HG03571 (cell line): Measurements from ENCODE around the gene BIN2.
"Not testable (repeated sequence)": the region's sequence is repeated elsewhere in the genome, so short reads cannot be mapped to it uniquely, and the experiment has no call there.

Experiments used
- ATAC-seq: cut with Tn5 transposase; IDR thresholded peaks from one replicate; pipeline ENCODE4 v1.9.1; 2021; ENCODE audit not compliant: unreplicated experiment

Gene BIN2

GRCh38 chr12:51318057-51318806, 5.7 kb downstream of the BIN2 start:
- ATAC-seq = not testable (repeated sequence)

DNA sequence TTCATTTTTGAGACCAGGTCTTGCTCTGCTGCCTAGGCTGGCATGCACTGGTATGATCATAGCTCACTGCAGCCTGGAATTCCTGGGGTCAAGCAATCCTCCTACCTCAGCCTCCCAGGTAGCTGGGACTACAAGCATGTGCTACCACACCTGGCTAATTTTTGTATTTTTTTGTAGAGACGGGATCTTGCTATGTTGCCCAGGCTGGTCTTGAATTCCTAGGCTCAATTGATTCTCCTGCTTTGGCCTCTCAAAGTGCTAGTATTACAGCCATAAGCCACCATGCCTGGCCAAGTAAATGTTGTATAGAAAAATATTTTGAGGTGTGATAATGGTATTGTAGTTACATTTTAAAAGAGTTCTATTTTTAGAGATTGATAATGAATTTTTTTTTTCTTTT, 12.6 kb downstream of the BIN2 start:
- no peak for ATAC-seq

DNA sequence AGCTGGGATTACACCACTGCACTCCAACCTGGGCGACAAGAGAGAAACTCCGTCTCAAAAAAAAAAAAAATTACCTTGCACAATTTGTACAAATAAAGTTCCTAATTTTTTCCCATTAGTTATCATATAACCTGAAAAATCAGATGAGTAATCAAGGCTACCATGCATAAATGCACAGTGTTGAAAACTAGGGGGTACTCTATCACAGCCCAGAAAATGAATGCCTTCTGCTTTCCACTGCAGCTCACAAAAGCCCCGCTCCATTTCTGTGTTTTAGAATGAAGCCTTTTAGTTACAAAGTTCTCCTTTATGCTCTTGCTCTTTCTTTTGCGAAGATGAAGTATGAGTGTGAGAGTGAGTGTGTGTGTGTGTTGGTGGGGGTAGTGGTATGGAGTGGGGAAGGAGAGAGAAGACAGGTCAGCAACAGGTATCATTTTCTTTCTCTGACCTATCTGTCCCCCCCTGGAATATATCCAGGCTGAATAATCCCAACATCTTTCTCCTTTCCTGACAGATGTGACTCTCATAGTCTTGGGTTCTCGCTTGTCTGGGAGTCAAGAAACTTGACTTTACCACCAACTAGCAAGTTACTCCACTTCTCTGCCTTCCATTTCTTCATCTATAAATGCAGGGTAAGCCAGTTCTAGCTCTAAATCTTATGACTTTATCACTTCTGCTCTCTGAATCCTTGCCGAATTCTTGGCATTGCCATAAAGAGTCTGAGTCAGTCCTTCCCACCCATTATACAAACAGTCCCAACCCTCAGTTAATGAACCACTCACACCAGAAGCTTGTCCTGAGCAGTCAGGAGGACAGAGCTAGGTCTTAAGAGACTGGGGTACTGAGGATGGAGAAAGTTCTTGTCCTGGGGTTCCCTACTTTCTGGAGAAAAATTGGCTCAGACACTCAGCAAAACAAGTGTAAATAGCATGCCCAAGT, 16.1 kb downstream of the BIN2 start:
- no peak for ATAC-seq

DNA sequence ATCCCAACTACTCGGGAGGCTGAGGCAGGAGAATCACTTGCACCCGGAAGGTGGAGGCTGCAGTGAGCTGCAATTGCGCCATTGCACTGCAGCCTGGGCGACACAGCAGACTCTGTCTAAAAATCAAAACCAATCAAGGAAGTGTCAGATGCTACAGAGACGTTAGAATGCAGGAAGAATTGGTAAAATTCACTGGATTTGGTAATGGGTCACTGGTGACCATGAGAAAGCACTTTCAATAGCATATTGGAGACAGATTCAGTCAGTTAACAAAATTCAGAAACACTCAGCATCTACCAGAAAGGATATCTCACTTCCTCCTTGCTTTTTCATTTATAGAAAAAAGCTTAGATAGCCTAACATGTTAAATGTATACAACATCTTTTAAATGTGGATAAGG, 17.5 kb downstream of the BIN2 start:
- no peak for ATAC-seq

DNA sequence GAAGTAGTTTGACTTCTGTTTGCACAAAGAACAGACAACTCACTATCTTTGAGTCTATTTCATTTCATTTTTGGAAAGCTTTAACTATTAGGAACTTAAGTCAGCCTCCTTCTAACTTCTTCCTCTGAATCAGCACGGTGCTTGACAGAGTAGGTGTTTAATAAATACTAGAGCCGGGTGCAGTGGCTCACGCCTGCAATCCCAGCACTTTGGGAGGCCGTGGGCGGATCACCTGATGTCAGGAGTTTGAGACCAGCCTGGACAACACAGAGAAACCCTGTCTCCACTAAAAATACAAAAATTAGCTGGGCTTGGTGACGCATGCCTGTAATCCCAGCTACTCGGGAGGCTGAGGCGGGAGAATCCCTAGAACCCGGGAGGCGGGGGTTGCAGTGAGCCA, 23.2 kb downstream of the BIN2 start:
- not testable (repeated sequence) for ATAC-seq

GRCh38 chr12:51295651-51296050, 28.3 kb downstream of the BIN2 start:
- ATAC-seq = no peak

GRCh38 chr12:51294097-51294496, 29.9 kb downstream of the BIN2 start:
- not testable (repeated sequence) for ATAC-seq

GRCh38 chr12:51293696-51294095, 30.3 kb downstream of the BIN2 start:
- ATAC-seq = no peak

DNA sequence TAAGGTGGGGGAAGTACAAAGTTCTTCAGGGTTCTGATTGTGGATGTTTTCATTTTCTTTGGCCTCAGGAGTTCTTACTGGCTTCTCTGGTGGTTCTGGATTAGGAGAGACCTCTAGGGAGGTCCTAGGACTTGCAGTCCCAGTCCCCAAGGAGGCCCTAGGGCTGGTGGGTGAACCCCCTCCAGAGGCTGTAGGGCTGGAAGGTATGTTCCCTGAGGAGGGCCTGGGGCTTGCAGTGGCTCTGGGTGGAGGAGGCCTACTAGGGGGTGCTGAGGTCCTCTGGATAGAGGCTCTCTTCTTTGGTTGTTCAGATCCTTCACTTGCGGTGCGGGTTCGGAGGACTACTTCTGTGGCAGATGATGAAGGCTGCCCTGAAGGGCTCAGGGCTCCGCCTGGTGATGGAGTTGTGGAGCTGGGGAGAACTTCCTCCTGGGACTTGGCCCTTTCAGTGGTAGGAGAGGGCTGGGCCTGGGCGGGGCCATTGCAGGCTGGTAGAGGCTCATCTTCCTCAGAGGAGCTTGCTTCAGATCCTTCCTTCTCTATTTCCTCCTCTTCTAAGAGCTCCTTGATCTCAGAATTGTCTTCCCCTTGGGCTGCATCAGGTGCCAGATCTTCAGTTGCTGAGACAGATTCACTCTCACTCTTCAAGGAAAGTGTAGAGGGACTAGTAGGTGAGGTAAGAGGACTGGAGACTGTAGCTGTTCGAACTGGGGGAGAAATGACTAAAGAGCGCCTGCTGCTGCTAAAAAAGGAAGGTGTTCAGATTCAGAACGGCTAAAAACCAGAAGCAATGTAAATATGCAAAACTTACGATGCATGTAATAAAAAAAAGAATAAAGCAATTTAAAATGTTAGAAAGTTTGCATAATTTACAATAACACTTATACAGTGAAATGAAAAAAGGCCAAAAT, 32.1 kb downstream of the BIN2 start:
- not testable (repeated sequence) for ATAC-seq

GRCh38 chr12:51285843-51286242, 38.1 kb downstream of the BIN2 start:
- ATAC-seq = no peak

DNA sequence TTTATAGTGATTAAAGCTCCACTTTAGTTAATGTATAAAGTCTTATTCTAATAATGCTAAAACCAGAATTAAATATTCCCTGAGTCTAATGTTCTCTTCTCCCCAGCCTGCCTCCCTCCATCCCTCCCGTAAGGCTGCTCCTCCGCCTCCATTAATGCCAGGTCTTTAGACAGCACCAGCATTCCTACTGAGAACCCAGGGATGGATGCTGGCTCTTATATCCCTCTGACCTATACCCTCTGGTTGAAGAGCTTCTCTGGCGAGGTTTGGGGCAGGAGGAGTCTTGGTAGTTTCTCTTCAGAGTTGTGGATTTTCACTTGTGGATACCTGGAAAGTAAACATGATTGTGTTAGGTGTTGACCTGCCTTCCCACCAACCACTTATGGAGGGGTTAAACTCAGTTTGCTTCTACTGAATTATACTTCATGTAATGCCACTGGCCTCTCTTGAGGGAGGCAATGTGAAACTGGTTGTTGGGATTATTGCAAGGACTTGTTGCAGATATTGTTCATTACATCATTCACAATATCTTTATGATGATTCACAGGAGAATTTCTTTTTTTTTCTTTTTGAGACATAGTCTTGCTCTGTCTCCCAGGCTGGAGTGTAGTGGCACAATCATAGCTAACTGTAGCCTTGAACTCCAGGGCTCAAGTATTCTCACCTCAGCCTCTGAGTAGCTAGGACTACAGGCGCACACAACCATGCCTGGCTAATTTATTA, 42.6 kb downstream of the BIN2 start:
- ATAC-seq = no peak

GRCh38 chr12:51275088-51275487, 48.9 kb downstream of the BIN2 start:
- no peak for ATAC-seq

- ATAC-seq = not testable (repeated sequence)
Observed at GRCh38 chr12:51272810-51273209, 51.2 kb downstream of the BIN2 start.

GRCh38 chr12:51270951-51271518, 52.9 kb downstream of the BIN2 start:
- ATAC-seq = no peak

DNA sequence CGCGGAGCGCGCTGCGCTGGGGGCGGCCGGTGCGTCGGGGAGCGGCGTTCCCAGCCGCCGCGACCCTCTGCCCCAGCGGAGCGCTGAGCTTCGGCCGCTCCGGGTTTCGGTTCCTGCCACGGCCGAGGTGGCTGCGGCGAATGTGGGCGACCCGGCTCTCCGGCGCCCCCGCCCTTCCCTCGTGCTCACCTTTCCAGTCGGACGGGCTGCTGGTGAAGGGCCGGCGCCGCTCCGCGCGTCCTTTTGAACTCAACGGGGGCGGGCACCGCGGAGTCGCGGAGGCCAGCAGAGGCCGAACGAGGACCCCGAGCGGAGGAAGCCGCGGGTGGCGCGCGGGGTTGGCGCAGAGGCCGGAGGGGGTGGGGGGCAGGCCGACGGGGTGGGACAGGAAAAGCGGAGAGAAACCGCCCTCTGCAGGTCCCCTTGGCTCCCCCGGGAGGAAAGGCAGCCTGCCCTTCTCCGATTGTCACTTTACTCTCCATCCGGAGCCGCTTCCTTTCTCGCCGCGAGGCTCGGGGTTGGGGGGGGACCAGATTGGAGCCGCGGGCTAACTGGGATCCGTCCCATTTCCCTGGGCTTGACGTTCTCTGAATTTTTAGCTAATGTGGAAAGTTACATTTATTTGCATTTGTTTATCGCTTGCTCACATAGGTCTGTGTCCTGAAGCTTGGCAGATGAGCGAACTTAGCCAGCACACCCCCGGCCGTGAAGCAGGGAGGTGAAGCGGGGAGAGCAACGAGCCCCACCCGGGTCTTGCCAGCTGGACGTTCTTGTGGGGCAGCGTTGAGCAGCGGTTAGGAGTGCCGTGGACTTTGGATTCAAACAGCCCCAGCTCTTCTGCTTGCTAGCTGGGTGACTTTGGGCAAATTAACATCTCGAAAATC, 53.7 kb downstream of the BIN2 start, which contains the start of gene SMAGP:
Gene SMAGP, minus strand, starts transcription at position 349 of the 884 bp plus-strand sequence. CDS start 1,137 bp downstream, outside the sequence.
- peak; percentile 66 for ATAC-seq

GRCh38 chr12:51269174-51270066, 54.6 kb downstream of the BIN2 start:
- peak; percentile 23 for ATAC-seq

DNA sequence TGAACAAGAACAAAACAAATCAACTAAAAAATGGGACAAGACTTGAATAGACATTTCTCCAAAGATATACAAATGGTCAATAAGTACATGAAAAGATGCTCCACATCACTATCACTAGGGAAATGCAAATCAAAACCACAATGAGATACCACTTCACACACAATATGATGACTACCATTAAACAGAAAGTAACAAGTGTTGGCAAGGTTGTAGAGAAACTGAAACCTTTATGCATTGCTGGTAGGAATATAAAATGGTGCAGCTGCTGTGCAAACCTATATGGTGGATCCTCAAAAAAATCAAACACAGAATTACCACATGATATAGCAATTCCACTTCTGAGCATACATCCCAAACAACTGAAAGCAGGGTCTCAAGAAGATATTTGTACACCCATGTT, 59.0 kb downstream of the BIN2 start:
- no peak for ATAC-seq

DNA sequence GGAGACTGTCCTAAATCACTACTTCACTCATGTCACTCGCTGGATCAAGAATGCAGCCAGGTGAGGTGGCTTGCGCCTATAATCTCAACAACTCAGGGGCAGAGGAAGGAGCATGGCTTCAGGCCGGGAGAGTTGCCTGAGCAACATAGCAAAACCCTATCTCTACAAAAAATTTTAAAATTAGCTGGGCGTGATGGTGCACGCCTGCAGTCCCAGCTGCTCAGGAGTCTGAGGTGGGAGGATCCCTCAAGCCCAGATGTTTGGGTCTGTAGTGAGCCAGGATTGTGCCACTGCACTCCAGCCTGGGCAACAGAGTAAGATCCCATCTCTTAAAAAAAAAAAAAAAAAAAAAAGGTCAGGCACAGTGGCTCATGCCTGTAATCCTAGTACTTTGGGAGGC, 59.7 kb downstream of the BIN2 start:
- no peak for ATAC-seq
